Measurements from ENCODE around the gene COL1A1.

The COL1A1 gene

DNA sequence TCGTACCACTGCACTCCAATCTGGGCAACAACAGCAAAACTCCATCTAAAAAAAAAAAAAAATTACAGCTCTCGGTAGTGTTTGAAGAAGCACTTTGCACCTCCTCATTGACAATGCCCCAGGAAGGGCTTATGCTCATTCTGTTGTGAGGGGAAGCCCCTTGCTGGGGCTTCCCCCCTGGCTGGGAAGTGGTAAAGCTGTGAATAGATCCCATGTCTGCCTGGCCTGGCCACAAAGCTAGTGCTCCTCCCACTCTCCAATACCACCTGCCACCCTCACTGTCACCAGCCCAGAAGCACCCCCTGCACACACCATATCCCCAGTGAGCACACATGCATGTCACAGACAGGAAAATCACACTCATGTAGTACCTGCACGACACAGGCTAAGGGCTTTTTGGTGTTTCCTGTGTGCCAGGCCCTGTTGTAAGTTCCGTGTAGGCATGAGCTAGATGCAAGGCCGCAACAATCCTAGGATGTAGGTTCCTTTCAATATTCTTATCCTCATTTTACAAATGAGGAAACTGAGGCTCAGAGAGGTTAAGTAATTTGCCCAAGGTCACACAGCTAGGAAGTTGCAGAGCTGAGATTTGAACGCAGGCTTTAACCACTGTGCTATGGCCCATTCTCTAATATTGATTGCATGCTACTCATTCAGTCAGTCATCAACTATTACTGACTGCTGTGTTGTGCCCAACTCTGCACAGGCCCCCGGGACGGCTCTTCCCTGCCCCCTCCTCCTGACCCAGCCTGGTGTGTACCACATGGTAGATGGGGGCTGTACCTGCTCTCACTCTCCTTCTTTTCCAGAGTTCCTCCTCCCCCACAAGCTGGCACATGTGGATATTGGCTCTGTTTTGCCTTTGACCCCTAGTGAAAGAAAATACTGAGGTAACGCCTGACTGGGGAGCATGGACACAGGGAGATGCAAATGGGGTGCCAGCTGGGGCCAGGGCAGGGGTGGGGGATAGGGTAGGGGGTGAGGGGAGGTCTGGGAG, 11.9 kb upstream of the COL1A1 start:
- TF ChIP-seq, protein P1, sequence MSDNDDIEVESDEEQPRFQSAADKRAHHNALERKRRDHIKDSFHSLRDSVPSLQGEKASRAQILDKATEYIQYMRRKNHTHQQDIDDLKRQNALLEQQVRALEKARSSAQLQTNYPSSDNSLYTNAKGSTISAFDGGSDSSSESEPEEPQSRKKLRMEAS (IDR thresholded peaks at IDR 0.05): no peak
- no peak for TF ChIP-seq FOXM1 (IDR thresholded peaks at IDR 0.05; ENCODE audit: borderline replicate concordance, low read depth)
- no peak for TF ChIP-seq TEAD4 (IDR thresholded peaks at IDR 0.05)
- no peak for TF ChIP-seq EP300 (IDR thresholded peaks at IDR 0.05; ENCODE audit: borderline replicate concordance)
- TF ChIP-seq ZBTB7A (IDR thresholded peaks at IDR 0.05; ENCODE audit: low read depth): no peak
- TF ChIP-seq CREB1 (IDR thresholded peaks at IDR 0.05; ENCODE audit: low read depth): no peak
- TF ChIP-seq, protein P2, sequence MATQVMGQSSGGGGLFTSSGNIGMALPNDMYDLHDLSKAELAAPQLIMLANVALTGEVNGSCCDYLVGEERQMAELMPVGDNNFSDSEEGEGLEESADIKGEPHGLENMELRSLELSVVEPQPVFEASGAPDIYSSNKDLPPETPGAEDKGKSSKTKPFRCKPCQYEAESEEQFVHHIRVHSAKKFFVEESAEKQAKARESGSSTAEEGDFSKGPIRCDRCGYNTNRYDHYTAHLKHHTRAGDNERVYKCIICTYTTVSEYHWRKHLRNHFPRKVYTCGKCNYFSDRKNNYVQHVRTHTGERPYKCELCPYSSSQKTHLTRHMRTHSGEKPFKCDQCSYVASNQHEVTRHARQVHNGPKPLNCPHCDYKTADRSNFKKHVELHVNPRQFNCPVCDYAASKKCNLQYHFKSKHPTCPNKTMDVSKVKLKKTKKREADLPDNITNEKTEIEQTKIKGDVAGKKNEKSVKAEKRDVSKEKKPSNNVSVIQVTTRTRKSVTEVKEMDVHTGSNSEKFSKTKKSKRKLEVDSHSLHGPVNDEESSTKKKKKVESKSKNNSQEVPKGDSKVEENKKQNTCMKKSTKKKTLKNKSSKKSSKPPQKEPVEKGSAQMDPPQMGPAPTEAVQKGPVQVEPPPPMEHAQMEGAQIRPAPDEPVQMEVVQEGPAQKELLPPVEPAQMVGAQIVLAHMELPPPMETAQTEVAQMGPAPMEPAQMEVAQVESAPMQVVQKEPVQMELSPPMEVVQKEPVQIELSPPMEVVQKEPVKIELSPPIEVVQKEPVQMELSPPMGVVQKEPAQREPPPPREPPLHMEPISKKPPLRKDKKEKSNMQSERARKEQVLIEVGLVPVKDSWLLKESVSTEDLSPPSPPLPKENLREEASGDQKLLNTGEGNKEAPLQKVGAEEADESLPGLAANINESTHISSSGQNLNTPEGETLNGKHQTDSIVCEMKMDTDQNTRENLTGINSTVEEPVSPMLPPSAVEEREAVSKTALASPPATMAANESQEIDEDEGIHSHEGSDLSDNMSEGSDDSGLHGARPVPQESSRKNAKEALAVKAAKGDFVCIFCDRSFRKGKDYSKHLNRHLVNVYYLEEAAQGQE (IDR thresholded peaks at IDR 0.05; ENCODE audit: low read depth): no peak
- no peak for TF ChIP-seq TCF12 (IDR thresholded peaks at IDR 0.05; ENCODE audit: low read depth)
- TF ChIP-seq, protein P3, sequence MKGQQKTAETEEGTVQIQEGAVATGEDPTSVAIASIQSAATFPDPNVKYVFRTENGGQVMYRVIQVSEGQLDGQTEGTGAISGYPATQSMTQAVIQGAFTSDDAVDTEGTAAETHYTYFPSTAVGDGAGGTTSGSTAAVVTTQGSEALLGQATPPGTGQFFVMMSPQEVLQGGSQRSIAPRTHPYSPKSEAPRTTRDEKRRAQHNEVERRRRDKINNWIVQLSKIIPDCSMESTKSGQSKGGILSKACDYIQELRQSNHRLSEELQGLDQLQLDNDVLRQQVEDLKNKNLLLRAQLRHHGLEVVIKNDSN (IDR thresholded peaks at IDR 0.05): no peak
- no peak for TF ChIP-seq NFIC (IDR thresholded peaks at IDR 0.05)
- TF ChIP-seq EGR1 (IDR thresholded peaks at IDR 0.05): no peak
- no peak for TF ChIP-seq CEBPB (IDR thresholded peaks at IDR 0.05)
- TF ChIP-seq YY1 (IDR thresholded peaks at IDR 0.05; ENCODE audit: low read depth): no peak
- TF ChIP-seq RAD21 (IDR thresholded peaks at IDR 0.05; ENCODE audit: low read depth): no peak
- no peak for TF ChIP-seq TAF1 (IDR thresholded peaks at IDR 0.05; ENCODE audit: low read depth)

DNA sequence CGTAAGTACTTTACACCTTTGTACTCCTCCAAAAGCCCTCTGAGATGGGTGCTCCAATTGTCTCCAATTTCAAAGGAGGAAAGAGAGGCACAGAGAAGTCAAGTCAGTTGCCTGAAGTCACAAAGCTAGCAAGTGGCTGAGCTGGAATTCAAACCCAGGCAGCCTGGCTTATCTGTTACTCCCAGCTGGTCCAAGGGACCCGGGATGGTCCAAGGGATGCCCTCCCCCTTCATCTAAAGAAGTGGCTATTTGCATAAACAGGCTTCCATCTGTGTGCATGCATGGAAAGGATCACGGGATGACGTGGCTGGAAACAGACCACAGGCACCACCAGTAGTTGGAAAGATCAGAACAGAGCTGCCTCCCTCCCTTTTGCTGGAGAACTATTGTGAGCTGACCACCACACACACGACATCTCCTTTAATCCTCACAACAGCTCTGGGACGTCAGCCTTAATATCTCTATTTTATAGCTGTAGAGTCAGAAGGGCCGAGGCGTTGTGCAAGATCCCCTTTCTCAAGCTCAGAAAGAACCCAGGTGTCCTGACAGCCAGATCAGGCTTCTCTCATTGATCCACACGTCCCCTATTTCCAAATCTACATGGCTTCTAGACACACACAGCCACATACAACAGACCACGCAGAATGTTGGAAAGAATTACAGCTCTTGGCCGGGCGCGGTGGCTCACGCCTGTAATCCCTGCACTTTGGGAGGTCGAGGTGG, 10.9 kb upstream of the COL1A1 start:
- no peak for TF ChIP-seq ZBTB7A (IDR thresholded peaks at IDR 0.05; ENCODE audit: low read depth)
- TF ChIP-seq, protein P3 (IDR thresholded peaks at IDR 0.05): no peak
- TF ChIP-seq EP300 (IDR thresholded peaks at IDR 0.05; ENCODE audit: borderline replicate concordance): no peak
- TF ChIP-seq CREB1 (IDR thresholded peaks at IDR 0.05; ENCODE audit: low read depth): no peak
- no peak for TF ChIP-seq NFIC (IDR thresholded peaks at IDR 0.05)
- no peak for TF ChIP-seq TEAD4 (IDR thresholded peaks at IDR 0.05)
- TF ChIP-seq, protein P2 (IDR thresholded peaks at IDR 0.05; ENCODE audit: low read depth): no peak
- TF ChIP-seq TAF1 (IDR thresholded peaks at IDR 0.05; ENCODE audit: low read depth): no peak
- no peak for TF ChIP-seq YY1 (IDR thresholded peaks at IDR 0.05; ENCODE audit: low read depth)
- no peak for TF ChIP-seq RAD21 (IDR thresholded peaks at IDR 0.05; ENCODE audit: low read depth)
- no peak for TF ChIP-seq CEBPB (IDR thresholded peaks at IDR 0.05)
- no peak for TF ChIP-seq EGR1 (IDR thresholded peaks at IDR 0.05)
- TF ChIP-seq TCF12 (IDR thresholded peaks at IDR 0.05; ENCODE audit: low read depth): no peak
- TF ChIP-seq, protein P1 (IDR thresholded peaks at IDR 0.05): no peak
- TF ChIP-seq FOXM1 (IDR thresholded peaks at IDR 0.05; ENCODE audit: borderline replicate concordance, low read depth): no peak

DNA sequence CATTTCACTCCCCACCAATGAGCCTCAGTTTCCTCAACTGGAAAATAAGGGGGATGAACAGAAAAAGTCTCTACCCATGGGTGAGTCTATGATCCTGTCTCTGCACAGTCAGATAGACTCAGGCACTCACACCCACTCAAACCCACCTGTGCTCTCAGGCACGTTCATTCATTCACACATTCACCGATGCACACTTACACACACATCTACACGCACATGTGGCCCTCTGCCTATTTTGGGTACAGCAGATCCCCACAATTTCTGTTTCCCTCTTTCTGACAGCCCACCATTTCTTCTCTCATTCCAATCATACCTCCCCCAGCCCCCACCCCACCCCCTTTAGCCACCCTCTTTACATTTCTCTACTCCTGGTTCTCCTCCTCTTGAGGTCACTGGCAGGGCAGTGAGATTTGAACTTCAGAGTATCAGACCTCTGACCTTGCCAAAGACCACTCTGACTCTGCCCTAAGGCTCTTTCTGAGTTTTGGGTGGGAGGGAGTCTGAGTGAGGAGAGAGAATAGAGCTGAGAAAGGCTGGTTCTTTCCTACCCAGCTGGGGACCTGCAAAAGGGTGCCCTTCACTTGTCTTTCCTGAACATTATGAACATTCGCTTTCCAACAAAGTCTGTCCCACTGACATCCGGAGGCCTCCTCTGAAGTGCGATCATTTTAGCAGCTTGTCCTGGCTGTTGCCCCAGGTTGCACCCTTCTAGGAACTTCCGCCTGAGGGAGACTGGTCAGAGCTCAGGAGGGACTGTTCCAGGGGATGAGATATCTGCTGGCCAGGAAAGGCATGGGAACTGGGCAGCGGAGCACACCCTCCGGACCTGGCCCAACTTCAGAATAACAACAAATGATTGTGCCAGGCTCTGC, 10.1 kb upstream of the COL1A1 start:
- TF ChIP-seq, protein P1 (IDR thresholded peaks at IDR 0.05): no peak
- no peak for TF ChIP-seq CREB1 (IDR thresholded peaks at IDR 0.05; ENCODE audit: low read depth)
- TF ChIP-seq TAF1 (IDR thresholded peaks at IDR 0.05; ENCODE audit: low read depth): no peak
- no peak for TF ChIP-seq RAD21 (IDR thresholded peaks at IDR 0.05; ENCODE audit: low read depth)
- TF ChIP-seq NFIC (IDR thresholded peaks at IDR 0.05): no peak
- TF ChIP-seq YY1 (IDR thresholded peaks at IDR 0.05; ENCODE audit: low read depth): no peak
- TF ChIP-seq, protein P3 (IDR thresholded peaks at IDR 0.05): no peak
- TF ChIP-seq CEBPB (IDR thresholded peaks at IDR 0.05): no peak
- TF ChIP-seq ZBTB7A (IDR thresholded peaks at IDR 0.05; ENCODE audit: low read depth): no peak
- no peak for TF ChIP-seq TEAD4 (IDR thresholded peaks at IDR 0.05)
- no peak for TF ChIP-seq TCF12 (IDR thresholded peaks at IDR 0.05; ENCODE audit: low read depth)
